GM19238 (cell line): ENCODE measurements around the gene SBK2.

Experiments used
- DNase-seq: peaks from one replicate; pipeline ENCODE4 v3.0.0; 2011; ENCODE audit warnings: low spot score; ENCODE audit not compliant: insufficient read length

SBK2 gene

GRCh38 chr19:55486971-55487923, 49.7 kb downstream of the SBK2 start:
- no peak for DNase-seq

- no peak for DNase-seq
These were observed 50.6 kb downstream of the SBK2 start for GRCh38 chr19:55486043-55486970.

GRCh38 chr19:55485439-55486011, 51.4 kb downstream of the SBK2 start:
- DNase-seq, result no peak

GRCh38 chr19:55484593-55485438, 52.1 kb downstream of the SBK2 start, which contains the start of gene NAT14:
TSS of gene NAT14 (plus strand) at chr19:55485188. CDS start at chr19:55485709, 521 bp downstream.
- DNase-seq, result peak; percentile 96

- DNase-seq, result no peak
These were observed 53.0 kb downstream of the SBK2 start for GRCh38 chr19:55483706-55484592.

GRCh38 chr19:55482967-55483705, 53.8 kb downstream of the SBK2 start:
- DNase-seq, result no peak

GRCh38 chr19:55482156-55482961, 54.6 kb downstream of the SBK2 start:
- no peak for DNase-seq

- no peak for DNase-seq
These were observed 55.2 kb downstream of the SBK2 start for GRCh38 chr19:55481794-55482155.

GRCh38 chr19:55481148-55481793, 55.7 kb downstream of the SBK2 start:
- no peak for DNase-seq

GRCh38 chr19:55479451-55480230, 57.3 kb downstream of the SBK2 start:
- DNase-seq, result no peak

- DNase-seq, result no peak
These were observed 57.9 kb downstream of the SBK2 start for GRCh38 chr19:55479045-55479444.
